IPS-18a (cell line): ENCODE results near the gene MROH8.
A peak's percentile ranks its signal among the peaks of the same experiment; 100 is the strongest.

Experiments
- H3K27ac ChIP-seq: one replicate; pipeline ENCODE4 v1.5.1; 2013; ENCODE audit warnings: low read length
- H3K27me3 ChIP-seq: one replicate; pipeline ENCODE4 v1.6.1; 2013; ENCODE audit warnings: mild to moderate bottlenecking, low read length; ENCODE audit not compliant: control insufficient read depth, insufficient read depth
- H3K36me3 ChIP-seq: one replicate; pipeline ENCODE4 v1.6.1; 2013; ENCODE audit warnings: low read depth, low read length; ENCODE audit not compliant: control insufficient read depth
- H3K4me1 ChIP-seq: one replicate; pipeline ENCODE4 v1.6.1; 2013; ENCODE audit warnings: low read depth, low read length; ENCODE audit not compliant: control insufficient read depth
- H3K4me3 ChIP-seq: one replicate; pipeline ENCODE4 v1.5.1; 2013; ENCODE audit warnings: low read length
- H3K9ac ChIP-seq: one replicate; pipeline ENCODE4 v1.6.1; 2013; ENCODE audit warnings: mild to moderate bottlenecking, low read length, moderate library complexity
- H3K9me3 ChIP-seq: one replicate; pipeline ENCODE4 v1.6.1; 2013; ENCODE audit warnings: low read depth, low read length; ENCODE audit not compliant: control insufficient read depth

The MROH8 gene

GRCh38 chr20:37178839-37179682 lies at the start of gene MROH8, which contains the start of gene RPN2:
Gene MROH8, minus strand, starts transcription at chr20:37179548.
Gene RPN2, plus strand, starts transcription at chr20:37179330. Its CDS starts 27 bp downstream, at chr20:37179357.
- Histone ChIP-seq H3K27ac (peak within 1 kb of the TSS; percentile 95), H3K9me3 (no peaks in the 10 kb centered on the region)

DNA sequence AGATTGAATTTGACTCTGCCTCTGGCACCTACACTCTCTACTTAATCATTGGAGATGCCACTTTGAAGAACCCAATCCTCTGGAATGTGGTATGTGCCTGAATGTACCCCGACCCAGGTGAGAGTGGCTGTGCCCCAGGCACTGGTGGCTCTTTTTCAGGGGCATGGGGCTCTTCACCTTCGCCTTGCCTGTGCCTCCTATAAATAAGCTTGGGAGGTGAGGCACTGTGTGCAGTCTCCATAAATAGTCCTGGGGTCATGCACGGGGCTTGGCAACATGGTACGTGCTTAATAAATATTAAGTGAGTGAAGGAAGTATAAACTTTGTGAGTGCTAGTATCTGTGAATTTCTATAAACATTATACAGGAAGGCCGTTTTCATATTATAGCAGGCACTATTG lies 49.3 kb upstream of the MROH8 start:
- no peaks in the 10 kb centered on the region for H3K9me3 ChIP-seq
- H3K27ac ChIP-seq: no peak overlapping the region
- H3K4me3 ChIP-seq: no peak overlapping the region
- H3K36me3 ChIP-seq: peaks cover 93% of the 10 kb centered on the region
- no peaks in the 10 kb centered on the region for H3K27me3 ChIP-seq
- H3K9ac ChIP-seq: no peak overlapping the region
- peaks cover 31% of the 10 kb centered on the region for H3K4me1 ChIP-seq

More at GRCh38 chr20:37178839-37179682, at the start of gene MROH8, which contains the start of gene RPN2:
- Histone ChIP-seq H3K27me3 (no peaks in the 10 kb centered on the region), H3K9ac (peak within 1 kb of the TSS; percentile 96), H3K36me3 (peaks cover 8% of the 10 kb centered on the region), H3K4me3 (peak within 1 kb of the TSS; percentile 97), H3K4me1 (no peaks in the 10 kb centered on the region)

DNA sequence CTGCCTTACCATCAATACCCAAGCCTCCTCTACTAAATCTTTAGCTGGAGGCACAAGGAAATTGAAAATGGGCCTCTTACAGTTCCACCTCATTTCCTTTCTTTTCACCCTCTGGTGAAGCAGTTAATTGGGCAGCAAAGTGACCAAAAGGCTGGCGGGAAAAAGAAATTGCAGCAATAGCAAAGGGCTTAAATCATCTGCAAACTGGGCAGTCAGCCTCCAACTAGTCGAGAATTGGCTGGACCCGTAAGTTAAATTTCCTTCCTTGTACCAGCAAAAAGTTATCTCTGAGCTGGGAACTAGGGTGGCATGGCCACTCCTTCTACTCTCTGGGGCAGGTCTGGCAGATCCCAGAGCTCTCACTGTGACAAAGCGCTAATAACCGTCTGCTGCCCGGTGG lies 48.7 kb upstream of the MROH8 start:
- peaks cover 93% of the 10 kb centered on the region for H3K36me3 ChIP-seq
- H3K27ac ChIP-seq: no peak overlapping the region

GRCh38 chr20:37226889-37227288 lies 47.5 kb upstream of the MROH8 start:
- Histone ChIP-seq H3K27me3 (no peaks in the 10 kb centered on the region), H3K9me3 (no peaks in the 10 kb centered on the region), H3K4me3 (no peak overlapping the region), H3K27ac (no peak overlapping the region), H3K4me1 (peaks cover 31% of the 10 kb centered on the region), H3K36me3 (peaks cover 84% of the 10 kb centered on the region), H3K9ac (no peak overlapping the region)

More for the DNA sequence above, 48.7 kb upstream of the MROH8 start:
- Histone ChIP-seq H3K4me3 (no peak overlapping the region), H3K4me1 (peaks cover 31% of the 10 kb centered on the region), H3K9ac (no peak overlapping the region), H3K27me3 (no peaks in the 10 kb centered on the region), H3K9me3 (no peaks in the 10 kb centered on the region)

DNA sequence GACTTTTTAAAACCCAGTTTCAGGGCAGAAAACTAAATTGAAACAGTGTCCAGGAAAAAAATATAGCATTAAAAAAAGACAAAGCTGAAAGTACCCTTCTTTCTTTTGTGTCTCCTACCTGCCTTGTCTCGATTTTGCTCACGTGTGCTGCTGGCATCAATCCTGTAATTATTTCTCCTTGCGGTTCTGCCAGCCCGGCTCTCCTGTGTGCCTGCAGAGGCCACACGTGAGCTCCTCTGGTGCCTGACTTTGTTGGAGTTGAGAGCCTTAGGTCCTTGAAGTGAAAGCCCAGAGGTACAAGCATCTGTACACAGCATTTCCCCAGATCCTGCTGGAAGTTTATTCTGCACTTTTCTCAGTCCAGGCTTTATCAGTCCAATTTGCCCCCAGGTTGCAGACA lies 45.8 kb upstream of the MROH8 start:
- no peaks in the 10 kb centered on the region for H3K9me3 ChIP-seq
- no peak overlapping the region for H3K9ac ChIP-seq
- no peaks in the 10 kb centered on the region for H3K27me3 ChIP-seq
- H3K27ac ChIP-seq: no peak overlapping the region
- no peak overlapping the region for H3K4me3 ChIP-seq
- H3K4me1 ChIP-seq: peaks cover 32% of the 10 kb centered on the region
- H3K36me3 ChIP-seq: peaks cover 77% of the 10 kb centered on the region

- peaks cover 72% of the 10 kb centered on the region for H3K36me3 ChIP-seq
- H3K9ac ChIP-seq: no peak overlapping the region
- no peaks in the 10 kb centered on the region for H3K27me3 ChIP-seq
- H3K4me3 ChIP-seq: no peak overlapping the region
- H3K4me1 ChIP-seq: peaks cover 13% of the 10 kb centered on the region
- H3K27ac ChIP-seq: no peak overlapping the region
- H3K9me3 ChIP-seq: no peaks in the 10 kb centered on the region
Measured at GRCh38 chr20:37223053-37223452, 43.7 kb upstream of the MROH8 start.

DNA sequence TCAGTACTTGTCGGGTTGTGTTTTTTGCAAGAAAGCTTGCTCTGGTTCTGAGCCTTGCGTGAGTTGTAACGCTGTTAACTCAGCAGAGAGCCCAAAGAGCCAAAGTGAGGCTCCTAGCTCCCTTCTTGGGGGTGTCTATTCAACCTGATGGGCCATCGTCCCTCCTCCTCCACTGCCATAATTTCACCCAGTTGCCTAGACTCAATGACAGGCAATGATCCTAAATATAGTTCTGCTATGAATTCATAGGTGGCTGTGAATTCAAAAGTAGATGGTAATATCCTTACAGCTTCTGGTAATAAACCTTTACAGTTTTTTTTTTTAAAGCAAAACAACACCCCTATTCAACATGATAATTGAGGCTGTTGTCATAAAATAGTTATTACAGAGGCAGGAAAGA lies 42.7 kb upstream of the MROH8 start:
- Histone ChIP-seq H3K36me3 (peaks cover 66% of the 10 kb centered on the region), H3K4me3 (no peak overlapping the region), H3K4me1 (peaks cover 8% of the 10 kb centered on the region), H3K27ac (no peak overlapping the region), H3K9me3 (no peaks in the 10 kb centered on the region), H3K27me3 (no peaks in the 10 kb centered on the region), H3K9ac (no peak overlapping the region)

GRCh38 chr20:37220731-37221130 lies 41.4 kb upstream of the MROH8 start:
- Histone ChIP-seq H3K4me1 (peaks cover 8% of the 10 kb centered on the region), H3K27ac (no peak overlapping the region), H3K4me3 (no peak overlapping the region), H3K9ac (no peak overlapping the region), H3K27me3 (no peaks in the 10 kb centered on the region), H3K36me3 (peaks cover 60% of the 10 kb centered on the region), H3K9me3 (no peaks in the 10 kb centered on the region)

GRCh38 chr20:37219751-37220668 lies 40.7 kb upstream of the MROH8 start:
- peaks cover 59% of the 10 kb centered on the region for H3K36me3 ChIP-seq
- no peak overlapping the region for H3K9ac ChIP-seq
- no peaks in the 10 kb centered on the region for H3K9me3 ChIP-seq
- H3K27ac ChIP-seq: no peak overlapping the region
- H3K4me3 ChIP-seq: no peak overlapping the region
- H3K27me3 ChIP-seq: no peaks in the 10 kb centered on the region
- peaks cover 8% of the 10 kb centered on the region for H3K4me1 ChIP-seq

GRCh38 chr20:37218976-37219375 lies 39.6 kb upstream of the MROH8 start:
- no peak overlapping the region for H3K9ac ChIP-seq
- peaks cover 8% of the 10 kb centered on the region for H3K4me1 ChIP-seq
- H3K27ac ChIP-seq: no peak overlapping the region
- H3K4me3 ChIP-seq: no peak overlapping the region
- H3K9me3 ChIP-seq: no peaks in the 10 kb centered on the region
- peaks cover 58% of the 10 kb centered on the region for H3K36me3 ChIP-seq
- H3K27me3 ChIP-seq: no peaks in the 10 kb centered on the region

DNA sequence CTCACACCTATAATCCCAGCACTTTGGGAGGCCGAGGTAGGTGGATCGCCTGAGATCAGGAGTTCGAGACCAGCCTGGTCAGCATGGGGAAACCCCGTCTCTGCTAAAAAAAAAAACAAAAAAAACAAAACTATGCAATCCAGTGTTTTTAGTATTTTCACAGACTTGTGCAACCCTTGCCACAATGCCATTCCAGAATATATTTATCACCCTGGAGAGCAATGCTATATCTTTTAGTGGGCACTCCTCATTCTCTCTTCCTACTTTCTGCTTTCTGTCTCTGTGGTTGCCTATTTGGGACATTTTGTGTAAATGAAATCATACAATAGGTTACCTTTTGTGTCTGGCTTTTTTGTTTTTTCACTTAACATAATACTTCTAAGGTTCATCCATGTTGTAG lies 39.1 kb upstream of the MROH8 start:
- peaks cover 58% of the 10 kb centered on the region for H3K36me3 ChIP-seq
- H3K4me1 ChIP-seq: peaks cover 8% of the 10 kb centered on the region
- no peaks in the 10 kb centered on the region for H3K27me3 ChIP-seq

More for the DNA sequence above, 39.1 kb upstream of the MROH8 start:
- H3K27ac ChIP-seq: no peak overlapping the region
- no peak overlapping the region for H3K9ac ChIP-seq
- H3K9me3 ChIP-seq: no peaks in the 10 kb centered on the region
- H3K4me3 ChIP-seq: no peak overlapping the region
